ENCODE measurements around the gene ZNF217.

DNA sequence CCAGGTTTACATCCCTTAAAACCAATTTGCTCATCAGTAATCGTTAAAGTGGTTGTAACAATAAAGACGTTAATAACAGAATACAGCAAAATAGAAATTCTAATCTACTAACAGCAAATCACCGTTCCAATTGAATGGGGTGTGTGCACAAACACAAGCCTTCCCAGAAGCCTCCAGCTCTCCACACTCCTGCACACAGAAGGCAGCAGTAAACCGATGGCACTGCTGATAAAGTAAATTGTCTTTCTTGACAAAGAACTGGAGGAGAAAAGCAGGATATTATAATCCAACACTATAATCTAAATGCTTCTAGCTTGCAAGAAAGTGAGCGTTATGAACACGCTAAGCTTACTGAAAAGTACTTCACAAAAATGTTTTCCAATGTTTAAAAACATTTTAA is 7.0 kb downstream of the ZNF217 start:
- TF ChIP-seq, protein P1, sequence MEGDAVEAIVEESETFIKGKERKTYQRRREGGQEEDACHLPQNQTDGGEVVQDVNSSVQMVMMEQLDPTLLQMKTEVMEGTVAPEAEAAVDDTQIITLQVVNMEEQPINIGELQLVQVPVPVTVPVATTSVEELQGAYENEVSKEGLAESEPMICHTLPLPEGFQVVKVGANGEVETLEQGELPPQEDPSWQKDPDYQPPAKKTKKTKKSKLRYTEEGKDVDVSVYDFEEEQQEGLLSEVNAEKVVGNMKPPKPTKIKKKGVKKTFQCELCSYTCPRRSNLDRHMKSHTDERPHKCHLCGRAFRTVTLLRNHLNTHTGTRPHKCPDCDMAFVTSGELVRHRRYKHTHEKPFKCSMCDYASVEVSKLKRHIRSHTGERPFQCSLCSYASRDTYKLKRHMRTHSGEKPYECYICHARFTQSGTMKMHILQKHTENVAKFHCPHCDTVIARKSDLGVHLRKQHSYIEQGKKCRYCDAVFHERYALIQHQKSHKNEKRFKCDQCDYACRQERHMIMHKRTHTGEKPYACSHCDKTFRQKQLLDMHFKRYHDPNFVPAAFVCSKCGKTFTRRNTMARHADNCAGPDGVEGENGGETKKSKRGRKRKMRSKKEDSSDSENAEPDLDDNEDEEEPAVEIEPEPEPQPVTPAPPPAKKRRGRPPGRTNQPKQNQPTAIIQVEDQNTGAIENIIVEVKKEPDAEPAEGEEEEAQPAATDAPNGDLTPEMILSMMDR (IDR thresholded peaks at IDR 0.05 in 2 of 3, conservative IDR thresholded peaks at IDR 0.05 in 1 of 3; ENCODE audit: borderline replicate concordance in 1 of 3, insufficient read depth in 1 of 3, low read depth in 2 of 3, low read length in 2 of 3), result no peak
- TF ChIP-seq SIN3A (IDR thresholded peaks at IDR 0.05; ENCODE audit: low read depth) (no peak), RAD21 (IDR thresholded peaks at IDR 0.05; ENCODE audit: low read depth) (no peak), ZFX (IDR thresholded peaks at IDR 0.05) (no peak), FOSL1 (IDR thresholded peaks at IDR 0.05; ENCODE audit: low read depth) (no peak), YY1 (IDR thresholded peaks at IDR 0.05; ENCODE audit: extremely low read depth, insufficient replicate concordance, low read depth, low read length) (no peak), JUND (IDR thresholded peaks at IDR 0.05) (no peak), POLR2A (IDR thresholded peaks at IDR 0.05; ENCODE audit: borderline replicate concordance, extremely low read depth, insufficient read depth, insufficient read length) (no peak), CEBPB (IDR thresholded peaks at IDR 0.05; ENCODE audit: low read depth) (no peak), POLR2AphosphoS5 (IDR thresholded peaks at IDR 0.05; ENCODE audit: low read depth, low read length) (no peak), EZH2 (IDR thresholded peaks at IDR 0.05) (no peak), CBX3 (IDR thresholded peaks at IDR 0.05; ENCODE audit: low read depth) (no peak), EZH2phosphoT487 (IDR thresholded peaks at IDR 0.05; ENCODE audit: borderline replicate concordance) (no peak), ZNF274 (IDR thresholded peaks at IDR 0.05; ENCODE audit: low read depth, low read length) (no peak)
